GM12891 (cell line): ENCODE data around the gene GRAMD1A.

Experiments
- PAX5 ChIP-seq: IDR thresholded peaks from 2 replicates; pipeline ENCODE4 v1.6.1; 2011; ENCODE audit warnings: low read length, moderate library complexity, mild to moderate bottlenecking; ENCODE audit not compliant: insufficient read depth, severe bottlenecking
- POLR2A ChIP-seq: IDR thresholded peaks from 2 replicates; pipeline ENCODE4 v1.6.1; 2011; ENCODE audit warnings: low read depth, low read length, control low read depth
- POLR2AphosphoS5 ChIP-seq: IDR thresholded peaks from 2 replicates; pipeline ENCODE4 v1.6.1; 2011; ENCODE audit warnings: low read depth, low read length, control low read depth
- SPI1 ChIP-seq: IDR thresholded peaks from 2 replicates; pipeline ENCODE4 v1.6.1; 2011; ENCODE audit warnings: low read depth, low read length, control low read depth
- TAF1 ChIP-seq: IDR thresholded peaks from 2 replicates; pipeline ENCODE4 v1.6.1; 2011; ENCODE audit warnings: low read depth, low read length, control low read depth

DNA sequence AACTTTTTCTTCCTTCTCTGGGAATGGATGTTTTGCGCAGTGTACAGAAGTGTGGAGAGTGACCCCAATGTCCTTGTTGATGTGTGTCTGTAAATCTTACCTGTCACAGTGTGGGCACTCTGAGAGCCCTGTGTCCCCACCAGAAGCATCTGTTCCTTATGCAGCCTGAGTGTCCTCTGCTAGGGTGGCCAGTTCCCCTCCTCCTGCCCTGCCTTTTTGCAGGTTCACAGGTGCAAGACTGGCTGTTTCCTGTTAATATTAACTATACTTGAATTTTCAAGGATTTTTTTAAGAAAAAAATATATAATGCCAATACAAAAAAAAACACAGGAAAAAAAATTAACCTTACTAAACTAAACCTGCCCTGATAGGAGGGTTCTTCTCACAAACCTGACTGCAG, 12.0 kb upstream of the GRAMD1A start:
- no peak for TF ChIP-seq POLR2A
- TF ChIP-seq POLR2AphosphoS5 = no peak
- TF ChIP-seq PAX5 = no peak
- TF ChIP-seq TAF1 = no peak
- TF ChIP-seq SPI1 = no peak
